22Rv1 (cell line): ENCODE data around the gene ITGA8.

Experiments
- H3K27ac ChIP-seq: fragments of 450-650 bp; 2 replicates; pipeline ENCODE4 v1.5.1; 2017
- CTCF ChIP-seq: fragments of 450-650 bp; IDR thresholded peaks from 2 replicates; pipeline ENCODE4 v1.5.1; 2017; ENCODE audit warnings: mild to moderate bottlenecking
- ZFX ChIP-seq: fragments of 450-650 bp; IDR thresholded peaks from 2 replicates; pipeline ENCODE4 v1.6.1; 2017; ENCODE audit warnings: antibody characterized with exemption, borderline replicate concordance

ITGA8 gene

GRCh38 chr10:15505329-15505728 lies 214.4 kb downstream of the ITGA8 start:
- no peak overlapping the region for H3K27ac ChIP-seq
- TF ChIP-seq ZFX (no peak), CTCF (no peak)

- H3K27ac ChIP-seq: no peak overlapping the region
- TF ChIP-seq CTCF: no peak
- TF ChIP-seq ZFX: no peak
Measured at GRCh38 chr10:15504101-15504840, 215.5 kb downstream of the ITGA8 start.

GRCh38 chr10:15494850-15495506 lies 224.7 kb downstream of the ITGA8 start:
- H3K27ac ChIP-seq: no peak overlapping the region
- TF ChIP-seq CTCF (no peak), ZFX (no peak)

GRCh38 chr10:15491856-15492642 lies 227.7 kb downstream of the ITGA8 start:
- no peak for TF ChIP-seq ZFX
- no peak for TF ChIP-seq CTCF
- no peak overlapping the region for H3K27ac ChIP-seq

GRCh38 chr10:15489431-15489830 lies 230.3 kb downstream of the ITGA8 start:
- no peak overlapping the region for H3K27ac ChIP-seq
- TF ChIP-seq ZFX: no peak
- no peak for TF ChIP-seq CTCF

GRCh38 chr10:15487376-15487775 lies 232.3 kb downstream of the ITGA8 start:
- TF ChIP-seq CTCF (no peak), ZFX (no peak)
- H3K27ac ChIP-seq: no peak overlapping the region

GRCh38 chr10:15486404-15486803 lies 233.3 kb downstream of the ITGA8 start:
- TF ChIP-seq ZFX (no peak), CTCF (no peak)
- no peak overlapping the region for H3K27ac ChIP-seq
